HepG2 (cell line): Measurements from ENCODE around the gene SNN. TPM values are rescaled to one million over a fixed set of nuclear protein-coding genes. Genes with fewer than 3 reads are reported as not detected.
A peak's percentile ranks its signal among the peaks of the same experiment; 100 is the strongest.

Experiments
- ATAC-seq: fragments of 200-7000 bp; cut with Tn5 transposase; 3 replicates; pipeline ENCODE4 v1.9.1; 2020; ENCODE audit warnings: mild to moderate bottlenecking, moderate library complexity
- Bru-seq: library from RNA; stranded (reverse); fragments of 400-500 nt; gene quantifications from one replicate; lab custom pipeline; 2021; lab: Mats Ljungman, UMichigan
- BruChase-seq, 2 experiments: library from RNA; stranded (reverse); fragments of 400-500 nt; gene quantifications; one replicate each; lab custom pipeline; 2021; lab: Mats Ljungman, UMichigan
- BruUV-seq: library from RNA; stranded (reverse); fragments of 400-500 nt; replicated peaks from 2 replicates; lab custom pipeline; 2021; lab: Mats Ljungman, UMichigan
- CTCF ChIA-PET: fragments of 300-600 bp; formaldehyde crosslinking; extraction: SDS; loops from one replicate; lab custom pipeline; 2021; ENCODE audit warnings: low total read pairs, inconsistent platforms, low intra/inter-chr PET ratio; lab: Yijun Ruan, JAX
- POLR2A ChIA-PET: fragments of 350-600 bp; sonication (Branson Sonifier 250); formaldehyde crosslinking; loops from one replicate; lab custom pipeline; 2020; ENCODE audit warnings: antibody characterized with exemption, inconsistent platforms; lab: Yijun Ruan, JAX
- DNase-seq: peaks from one replicate; pipeline ENCODE4 v3.0.0-alpha.2; 2015; ENCODE audit warnings: low spot score
- FAIRE-seq: peaks from 3 replicates; lab custom pipeline; 2011; peaks lifted over from hg19 to GRCh38; lab: Jason Lieb, UNC
- H2AFZ ChIP-seq: one replicate; pipeline ENCODE4 v1.6.1; 2011; ENCODE audit warnings: low read length, inconsistent platforms
- H3K27ac ChIP-seq: fragments of 300-600 bp; 3 replicates; pipeline ENCODE4 v1.8.0; 2011; ENCODE audit warnings: mixed run types, mild to moderate bottlenecking, mixed read lengths, low read length, inconsistent platforms; ENCODE audit not compliant: insufficient read depth; ENCODE audit errors: extremely low read length
- H3K27me3 ChIP-seq, 2 experiments: fragments of 200-600 bp in 1 of 2; 2 replicates in 1 of 2; 3 replicates in 1 of 2; pipeline versions ENCODE4 v1.6.0 to v1.8.0; 2011; ENCODE audit warnings: low read length in 2 of 2, mild to moderate bottlenecking in 2 of 2, moderate library complexity in 2 of 2, inconsistent platforms in 1 of 2; ENCODE audit not compliant: insufficient read depth in 2 of 2, control insufficient read depth in 1 of 2
- H3K36me3 ChIP-seq, 2 experiments: fragments of 200-600 bp in 1 of 2; replicated peaks in 1 of 2; 2 replicates in 1 of 2; 3 replicates in 1 of 2; pipeline versions ENCODE4 v1.5.1 to v1.8.0; 2011; ENCODE audit warnings: low read length in 2 of 2, inconsistent platforms in 1 of 2; ENCODE audit not compliant: insufficient read depth in 2 of 2, control insufficient read depth in 1 of 2
- H3K4me1 ChIP-seq: 2 replicates; pipeline ENCODE4 v1.5.1; 2012; ENCODE audit warnings: low read length, inconsistent platforms; ENCODE audit not compliant: insufficient read depth
- H3K4me2 ChIP-seq: 2 replicates; pipeline ENCODE4 v1.6.0; 2011; ENCODE audit warnings: low read depth, low read length, inconsistent platforms
- H3K4me3 ChIP-seq, 3 experiments: fragments of 200-600 bp in 1 of 3; sonication (generic), shearing (Covaris generic) in 1 of 3; replicated peaks in 1 of 3; 2 replicates each; pipeline ENCODE4 v1.5.1; 2011 to 2016; ENCODE audit warnings: low read length in 3 of 3, inconsistent platforms in 2 of 3, low read depth in 2 of 3, mild to moderate bottlenecking in 2 of 3, control low read depth in 1 of 3, mixed read lengths in 1 of 3; ENCODE audit not compliant: insufficient read depth in 1 of 3
- H3K79me2 ChIP-seq: one replicate; pipeline ENCODE4 v1.6.1; 2011; ENCODE audit warnings: low read length, inconsistent platforms; ENCODE audit not compliant: insufficient read depth
- H3K9ac ChIP-seq: 2 replicates; pipeline ENCODE4 v1.6.0; 2011; ENCODE audit warnings: mild to moderate bottlenecking, low read depth, low read length, inconsistent platforms; ENCODE audit not compliant: insufficient read depth
- H3K9me3 ChIP-seq: 2 replicates; pipeline ENCODE4 v1.5.1; 2012; ENCODE audit warnings: mild to moderate bottlenecking, low read length
- H4K20me1 ChIP-seq: 2 replicates; pipeline ENCODE4 v1.6.0; 2011; ENCODE audit warnings: inconsistent platforms, mild to moderate bottlenecking, low read length, moderate library complexity; ENCODE audit not compliant: insufficient read depth
- GABPB1 ChIP-seq: IDR thresholded peaks from 2 replicates; pipeline ENCODE4 v1.6.1; 2016; ENCODE audit warnings: mild to moderate bottlenecking, missing genetic modification reagents, moderate library complexity, missing compliant biosample characterization
- IRX3 ChIP-seq: sonication (generic); formaldehyde crosslinking; IDR thresholded peaks from 2 replicates; pipeline ENCODE4 v1.8.1; 2023; ENCODE audit warnings: mild to moderate bottlenecking, low read depth, missing genetic modification reagents, borderline replicate concordance
- MAX ChIP-seq: IDR thresholded peaks from 2 replicates; pipeline ENCODE4 v1.6.1; 2012; ENCODE audit warnings: inconsistent platforms
- MED13 ChIP-seq: sonication (generic); formaldehyde crosslinking; IDR thresholded peaks from 2 replicates; pipeline ENCODE4 v1.5.0; 2020; ENCODE audit warnings: missing genetic modification reagents
- MXI1 ChIP-seq: IDR thresholded peaks from 3 replicates; pipeline ENCODE4 v1.6.1; 2012; ENCODE audit warnings: low read depth, low read length, inconsistent platforms, borderline replicate concordance
- NFE2L2 ChIP-seq: fragments of 150-350 bp; IDR thresholded peaks from 2 replicates; pipeline ENCODE4 v1.6.1; 2014; ENCODE audit warnings: low read length
- ONECUT2 ChIP-seq: sonication (generic); formaldehyde crosslinking; IDR thresholded peaks from 2 replicates; pipeline ENCODE4 v1.4.0; 2020; ENCODE audit warnings: missing genetic modification reagents
- RXRA ChIP-seq: sonication (generic); formaldehyde crosslinking; IDR thresholded peaks from 2 replicates; pipeline ENCODE4 v1.5.1; 2020; ENCODE audit warnings: missing genetic modification reagents
- THAP8 ChIP-seq: sonication (generic); formaldehyde crosslinking; IDR thresholded peaks from 2 replicates; pipeline ENCODE4 v1.5.1; 2020; ENCODE audit warnings: missing genetic modification reagents, mild to moderate bottlenecking, borderline replicate concordance
- ZBTB8A ChIP-seq: sonication (generic); formaldehyde crosslinking; IDR thresholded peaks from 2 replicates; pipeline ENCODE4 v1.4.0; 2020; ENCODE audit warnings: mild to moderate bottlenecking, low read depth, missing genetic modification reagents, borderline replicate concordance
- ZMYM3 ChIP-seq: sonication (generic); formaldehyde crosslinking; IDR thresholded peaks from 2 replicates; pipeline ENCODE4 v1.5.1; 2020; ENCODE audit warnings: mild to moderate bottlenecking, missing genetic modification reagents
- ZNF12 ChIP-seq: sonication (generic); formaldehyde crosslinking; IDR thresholded peaks from 2 replicates; pipeline ENCODE4 v1.5.0; 2020; ENCODE audit warnings: missing genetic modification reagents
- ZNF124 ChIP-seq: sonication (generic); formaldehyde crosslinking; IDR thresholded peaks from 2 replicates; pipeline ENCODE4 v1.4.0; 2020; ENCODE audit warnings: missing genetic modification reagents
- ZNF256 ChIP-seq: sonication (generic); formaldehyde crosslinking; conservative IDR thresholded peaks from 2 replicates; pipeline ENCODE4 v1.4.0; 2020; ENCODE audit warnings: missing genetic modification reagents
- ZNF33B ChIP-seq: sonication (generic); formaldehyde crosslinking; IDR thresholded peaks from 2 replicates; pipeline ENCODE4 v1.5.1; 2020; ENCODE audit warnings: mild to moderate bottlenecking, missing genetic modification reagents
- ZNF34 ChIP-seq: sonication (generic); formaldehyde crosslinking; IDR thresholded peaks from 2 replicates; pipeline ENCODE4 v1.4.0; 2020; ENCODE audit warnings: mild to moderate bottlenecking, missing genetic modification reagents, borderline replicate concordance
- ZNF343 ChIP-seq: sonication (generic); formaldehyde crosslinking; IDR thresholded peaks from 2 replicates; pipeline ENCODE4 v1.4.0; 2020; ENCODE audit warnings: mild to moderate bottlenecking, missing genetic modification reagents
- ZNF782 ChIP-seq: sonication (generic); formaldehyde crosslinking; IDR thresholded peaks from 2 replicates; pipeline ENCODE4 v1.4.0; 2020; ENCODE audit warnings: missing genetic modification reagents, mild to moderate bottlenecking, borderline replicate concordance
- ZSCAN9 ChIP-seq: IDR thresholded peaks from 2 replicates; pipeline ENCODE4 v1.6.1; 2016; ENCODE audit warnings: borderline replicate concordance
- WGBS: methylation state at CpG from one replicate; pipeline ENCODE4 v1.1.6; 2017; ENCODE audit warnings: low lambda C conversion rate; 5-methylcytosine and 5-hydroxymethylcytosine counted together
- in situ Hi-C: cut with HindIII; loops from 2 replicates; pipeline ENCODE4 v1.10.0; 2017; ENCODE audit warnings: low pct_unique_long_range_greater_than_20kb; ENCODE audit not compliant: extremely low pct_ligation_motif_present
- intact Hi-C: fragments of 100-400 bp; cut with micrococcal nuclease; formaldehyde crosslinking; loops from one replicate; pipeline ENCODE4 v1.10.0; 2022; ENCODE audit not compliant: unreplicated experiment
- long read RNA-seq, 2 experiments: library from RNA in 1 of 2; library from polyadenylated mRNA in 1 of 2; stranded (forward) in 1 of 2; unstranded in 1 of 2; transcript quantifications; one replicate each; pipeline ENCODE4 v2.0.0, GENCODE V29; 2019 to 2022
- polyA minus RNA-seq, 3 experiments: library from RNA; depleted of rRNA, polyadenylated mRNA; stranded (reverse); fragments of >200 nt; gene quantifications; 2 replicates each; pipeline ENCODE4 v1.2.3, GENCODE V29; 2011; ENCODE audit warnings: low replicate concordance in 1 of 3
- polyA plus RNA-seq, 8 experiments: library from polyadenylated mRNA; depleted of rRNA in 3 of 8; stranded (reverse) in 7 of 8; unstranded in 1 of 8; fragments of >200 nt; fragmentation: Illumina TruSeq in 4 of 8; extraction: Trizol in 4 of 8; gene quantifications; 2 replicates each; pipeline versions ENCODE4 v1.2.1 to v1.2.3, GENCODE V29; 2011 to 2016; ENCODE audit warnings: low read depth in 4 of 8, missing spikeins in 1 of 8, mixed read lengths in 1 of 8; ENCODE audit not compliant: insufficient read depth in 1 of 8
- total RNA-seq, 5 experiments: library from RNA; depleted of rRNA; stranded (reverse); fragments of >200 nt; fragmentation: Illumina TruSeq; extraction: Trizol; gene quantifications; 2 replicates each; pipeline ENCODE4 v1.2.3, GENCODE V29; 2016; ENCODE audit warnings: low read depth in 1 of 5

Gene SNN
- total RNA-seq (2016; rRNA removed; fragmentation: Illumina TruSeq; extraction: Trizol) (8.4 TPM in 2 replicates), polyA plus RNA-seq (2011; rRNA removed) (5.2 and 5.6 TPM in 2 replicates), polyA minus RNA-seq (2011; rRNA and poly(A)+ RNA removed; ENCODE audit: low replicate concordance) (2.2 and 3.6 TPM in 2 replicates), Bru-seq, nascent RNA (percentile 58 among the genes with signal in this experiment), BruChase-seq, experiment 1, labeled RNA remaining after a 6-hour chase (percentile 68 among the genes with signal in this experiment), BruChase-seq, experiment 2, labeled RNA remaining after a 2-hour chase (percentile 72 among the genes with signal in this experiment)
- total RNA-seq (2016; cell fraction: cytosol; rRNA removed; fragmentation: Illumina TruSeq; extraction: Trizol; ENCODE audit: low read depth) = 7.1 and 8.0 TPM in 2 replicates
- 6.0 and 8.2 TPM in 2 replicates for total RNA-seq (2016; cell fraction: insoluble cytoplasmic fraction; rRNA removed; fragmentation: Illumina TruSeq; extraction: Trizol)
- total RNA-seq (2016; cell fraction: membrane; rRNA removed; fragmentation: Illumina TruSeq; extraction: Trizol) = 18.8 and 19.0 TPM in 2 replicates
- 4.0 and 5.8 TPM in 2 replicates for total RNA-seq (2016; cell fraction: nucleus; rRNA removed; fragmentation: Illumina TruSeq; extraction: Trizol)
- polyA plus RNA-seq (2011; cell fraction: cytosol; rRNA removed) = 4.6 and 5.0 TPM in 2 replicates
- polyA plus RNA-seq (2011; cell fraction: nucleus; rRNA removed) = 4.7 and 4.9 TPM in 2 replicates
- polyA plus RNA-seq (2012) = 3.0 and 3.4 TPM in 2 replicates
- polyA plus RNA-seq (2016; cell fraction: cytosol; fragmentation: Illumina TruSeq; extraction: Trizol; ENCODE audit: low read depth) = 8.8 and 9.8 TPM in 2 replicates
- 8.1 and 9.3 TPM in 2 replicates for polyA plus RNA-seq (2016; cell fraction: insoluble cytoplasmic fraction; fragmentation: Illumina TruSeq; extraction: Trizol; ENCODE audit: low read depth)
- 17.1 and 17.3 TPM in 2 replicates for polyA plus RNA-seq (2016; cell fraction: membrane; fragmentation: Illumina TruSeq; extraction: Trizol; ENCODE audit: low read depth)
- 7.7 and 8.0 TPM in 2 replicates for polyA plus RNA-seq (2016; cell fraction: nucleus; fragmentation: Illumina TruSeq; extraction: Trizol; ENCODE audit: insufficient read depth, low read depth)
- 1.6 and 1.9 TPM in 2 replicates for polyA minus RNA-seq (2011; cell fraction: cytosol; rRNA and poly(A)+ RNA removed)
- 4.4 and 4.9 TPM in 2 replicates for polyA minus RNA-seq (2011; cell fraction: nucleus; rRNA and poly(A)+ RNA removed)
- long read RNA-seq, experiment 1, partial matches to known transcripts = 0 of 3 reads
- long read RNA-seq, experiment 1, other reads (novel, unspliced or antisense) = 0 of 3 reads
- long read RNA-seq, experiment 2, partial matches to known transcripts = 0 of 10 reads
- long read RNA-seq, experiment 2, other reads (novel, unspliced or antisense) = 8 of 10 reads

- no peak within 1 kb of the TSS for H3K27ac ChIP-seq
- 17% methylated on average over 61 of the region's 93 CpGs for WGBS
- DNase-seq (peak; percentile 82), FAIRE-seq (no peak), ATAC-seq (peak; percentile 81)
- BruUV-seq = no TSS peak
- peaks cover 70% of the 10 kb centered on the region for H3K4me1 ChIP-seq
- intact Hi-C loops (no loop called here), in situ Hi-C loops (no loop called here)
- ChIA-PET POLR2A (no interaction called here), CTCF (interaction anchor here (1.5 kb wide), 1 partner anchor 136 kb away, joined by 5 read pairs; no protein-coding TSS in a partner anchor)
- H3K9ac ChIP-seq = peak within 1 kb of the TSS; percentile 56
- H2AFZ ChIP-seq = no peak within 1 kb of the TSS
- peak within 1 kb of the TSS; percentile 84 for H3K4me2 ChIP-seq
- no peaks in the 10 kb centered on the region for H3K9me3 ChIP-seq
- H3K79me2 ChIP-seq = no peaks in the 10 kb centered on the region
- H3K4me3 ChIP-seq = peak within 1 kb of the TSS; percentile 76 to 77 (median 76)
- peaks cover 0 to 26% of the 10 kb centered on the region in 2 experiments; a peak in 3 of 5 replicates for H3K27me3 ChIP-seq
- no peaks in the 10 kb centered on the region for H4K20me1 ChIP-seq
- no peaks in the 10 kb centered on the region for H3K36me3 ChIP-seq
- TF ChIP-seq ONECUT2 (CRISPR knock-in tag) = no peak
- 0 out of 2 replicates have a peak, but pooled peaks have one; percentile 18 for TF ChIP-seq ZNF34
- peak; percentile 68 for TF ChIP-seq MAX
- TF ChIP-seq MED13 = 0 out of 2 replicates have a peak, but pooled peaks have one; percentile 51
- TF ChIP-seq IRX3 (CRISPR knock-in tag) = no peak
- TF ChIP-seq ZNF124 (CRISPR knock-in tag) = no peak
- peak; percentile 57; the same call in 1 of the 2 replicates for TF ChIP-seq ZNF343
- TF ChIP-seq RXRA (CRISPR knock-in tag) = peak; percentile 74
- 0 out of 2 replicates have a peak, but pooled peaks have one; percentile 18 for TF ChIP-seq ZSCAN9 (CRISPR knock-in tag)
- TF ChIP-seq NFE2L2 = no peak
- TF ChIP-seq ZMYM3 (CRISPR knock-in tag) = peak; percentile 28; the same call in 1 of the 2 replicates
- peak; percentile 70; the same call in 1 of the 2 replicates for TF ChIP-seq ZNF256 (CRISPR knock-in tag)
- no peak for TF ChIP-seq ZNF33B (CRISPR knock-in tag)
- TF ChIP-seq GABPB1 = peak; percentile 45; the same call in 1 of the 2 replicates
- peak; percentile 28; the same call in 1 of the 3 replicates for TF ChIP-seq MXI1
- peak; percentile 43; the same call in 1 of the 2 replicates for TF ChIP-seq THAP8 (CRISPR knock-in tag)
- TF ChIP-seq ZNF12 (CRISPR knock-in tag) = no peak
- TF ChIP-seq ZNF782 (CRISPR knock-in tag) = no peak
- TF ChIP-seq ZBTB8A (CRISPR knock-in tag) = no peak
Measured at GRCh38 chr16:11667824-11668622, at the start of gene SNN. Gene SNN (plus strand): TSS chr16:11668455. CDS start chr16:11676060, 7,605 bp downstream.
